ENCODE results near the gene PER1.
A peak's percentile ranks its signal among the peaks of the same experiment; 100 is the strongest.

The PER1 gene

GRCh38 chr17:8142887-8143580, 9.2 kb downstream of the PER1 start:
- TF ChIP-seq SPI1 (IDR thresholded peaks at IDR 0.05; ENCODE audit: low read depth, low read length) = no peak
- TF ChIP-seq TAF1 (IDR thresholded peaks at IDR 0.05; ENCODE audit: low read depth, low read length) = no peak
- no peak for TF ChIP-seq POLR2A (IDR thresholded peaks at IDR 0.05; ENCODE audit: low read depth, low read length)
- TF ChIP-seq PAX5 (IDR thresholded peaks at IDR 0.05; ENCODE audit: insufficient read depth, low read length, severe bottlenecking) = no peak
- DNase-seq (ENCODE audit: insufficient read length, low spot score) (no peak), FAIRE-seq (no peak)

DNA sequence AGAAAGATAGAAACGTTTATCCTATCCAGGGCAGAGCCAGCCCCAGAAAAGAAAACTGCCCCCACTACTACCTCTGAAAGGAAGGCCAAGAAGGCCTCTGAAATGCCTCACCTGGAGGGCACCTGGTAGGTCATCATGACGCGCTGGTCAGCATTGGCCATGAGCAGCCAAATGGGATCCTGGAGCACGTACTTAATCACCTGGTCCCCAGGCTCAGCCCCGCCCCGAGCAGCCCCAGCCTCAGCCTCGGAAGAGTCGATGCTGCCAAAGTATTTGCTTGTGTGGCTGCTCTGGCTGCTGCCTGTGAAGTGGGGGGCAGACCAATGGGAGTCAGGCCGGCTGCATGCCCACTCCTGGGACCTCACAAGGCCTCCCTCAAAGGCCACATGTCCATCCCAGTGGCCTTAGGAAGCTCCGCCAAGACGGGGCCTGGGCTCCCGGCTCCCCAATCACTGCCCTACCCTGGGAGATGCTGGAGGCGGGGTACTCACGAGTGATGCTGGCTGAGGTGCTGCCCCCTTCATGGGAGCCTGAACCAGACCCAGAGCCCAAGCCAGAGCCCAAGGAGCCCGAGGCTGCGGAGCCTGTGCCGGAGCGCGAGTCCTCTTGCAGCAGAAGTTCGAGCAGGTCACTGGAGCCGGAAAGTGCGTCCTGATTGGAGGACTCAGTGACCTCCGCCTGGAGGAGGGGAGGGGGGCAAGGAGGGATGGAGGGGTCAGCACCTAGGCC, 9.9 kb downstream of the PER1 start:
- TF ChIP-seq TAF1 (IDR thresholded peaks at IDR 0.05; ENCODE audit: low read depth, low read length) (no peak), POLR2AphosphoS5 (IDR thresholded peaks at IDR 0.05; ENCODE audit: low read depth, low read length) (0 out of 2 replicates have a peak, but pooled peaks have one; percentile 6)
- DNase-seq (ENCODE audit: insufficient read length, low spot score) = no peak
- FAIRE-seq = no peak

GRCh38 chr17:8141741-8142140, 10.5 kb downstream of the PER1 start:
- FAIRE-seq = no peak
- TF ChIP-seq POLR2A (IDR thresholded peaks at IDR 0.05; ENCODE audit: low read depth, low read length) = no peak
- no peak for TF ChIP-seq PAX5 (IDR thresholded peaks at IDR 0.05; ENCODE audit: insufficient read depth, low read length, severe bottlenecking)
- TF ChIP-seq SPI1 (IDR thresholded peaks at IDR 0.05; ENCODE audit: low read depth, low read length) = no peak
- no peak for TF ChIP-seq POLR2AphosphoS5 (IDR thresholded peaks at IDR 0.05; ENCODE audit: low read depth, low read length)
- TF ChIP-seq TAF1 (IDR thresholded peaks at IDR 0.05; ENCODE audit: low read depth, low read length) = no peak
- no peak for TF ChIP-seq POU2F2 (IDR thresholded peaks at IDR 0.05; ENCODE audit: low read depth, low read length)
- no peak for DNase-seq (ENCODE audit: insufficient read length, low spot score)

DNA sequence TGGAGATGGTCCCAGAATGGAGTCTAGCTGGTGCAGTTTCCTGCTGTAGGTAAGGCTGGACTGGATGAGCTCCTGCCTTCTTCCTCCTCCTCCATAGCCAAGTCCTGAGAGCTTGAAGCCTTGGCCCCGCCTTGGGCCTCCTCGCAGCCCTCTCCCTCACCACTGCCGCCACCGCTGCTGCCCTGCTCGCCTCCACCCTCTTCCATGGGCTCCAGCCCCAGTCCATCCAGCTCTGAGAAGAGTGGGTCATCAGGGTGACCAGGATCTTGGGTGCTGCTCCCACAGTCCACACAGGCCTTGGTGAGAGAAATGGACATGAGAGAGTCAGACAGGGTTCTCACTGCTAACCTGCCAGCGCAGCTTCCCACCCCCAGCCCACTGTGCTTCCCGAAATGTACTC, 11.2 kb downstream of the PER1 start:
- FAIRE-seq = no peak
- DNase-seq (ENCODE audit: insufficient read length, low spot score) = no peak
- TF ChIP-seq PAX5 (IDR thresholded peaks at IDR 0.05; ENCODE audit: insufficient read depth, low read length, severe bottlenecking) = no peak

DNA sequence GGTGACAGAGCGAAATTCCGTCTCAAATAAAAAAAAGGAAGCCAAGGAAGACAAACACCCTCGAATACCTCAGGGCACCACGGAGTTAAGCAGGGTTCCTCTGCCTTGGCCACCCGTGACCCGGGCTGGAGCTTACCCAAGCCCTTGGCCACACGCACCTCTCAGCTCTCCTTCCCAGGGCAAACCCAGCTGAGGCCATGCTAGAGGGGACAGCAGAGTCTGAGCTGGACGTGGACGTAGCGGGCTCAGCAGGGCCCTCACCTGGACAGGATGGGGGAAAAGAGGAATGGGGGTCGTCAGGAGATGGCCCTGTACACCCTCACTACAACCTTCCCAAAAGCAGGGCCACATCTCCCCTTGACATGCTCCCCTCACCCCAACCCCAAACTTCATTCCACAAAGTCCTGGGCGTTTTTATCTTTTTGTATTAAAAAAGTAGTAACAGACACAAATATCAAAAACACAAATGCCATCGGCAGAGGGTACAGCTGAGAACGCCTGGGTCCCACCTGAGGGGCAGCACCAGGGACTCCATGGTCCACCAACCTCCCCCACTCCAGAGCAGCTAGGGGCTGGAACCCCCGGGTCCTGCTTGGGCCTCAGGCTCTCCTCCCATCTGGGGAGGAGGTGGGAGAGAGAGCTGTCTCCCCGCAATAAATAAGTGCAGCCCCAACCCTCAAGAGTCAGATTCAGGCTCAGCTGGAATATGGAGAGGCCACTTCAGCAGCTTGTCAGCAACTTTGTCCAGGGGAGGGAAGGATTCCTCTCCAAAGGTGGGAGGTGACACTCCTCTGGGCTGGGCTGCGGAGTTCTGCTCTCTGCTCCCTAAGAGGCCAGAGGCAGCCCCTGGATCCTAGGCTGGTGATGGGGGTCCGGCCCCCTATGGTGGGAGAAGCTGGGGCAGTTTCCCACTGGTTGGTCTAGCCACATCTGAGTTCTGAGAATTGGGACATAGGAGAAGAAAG, 11.9 kb downstream of the PER1 start:
- FAIRE-seq = no peak
- DNase-seq (ENCODE audit: insufficient read length, low spot score) = no peak

DNA sequence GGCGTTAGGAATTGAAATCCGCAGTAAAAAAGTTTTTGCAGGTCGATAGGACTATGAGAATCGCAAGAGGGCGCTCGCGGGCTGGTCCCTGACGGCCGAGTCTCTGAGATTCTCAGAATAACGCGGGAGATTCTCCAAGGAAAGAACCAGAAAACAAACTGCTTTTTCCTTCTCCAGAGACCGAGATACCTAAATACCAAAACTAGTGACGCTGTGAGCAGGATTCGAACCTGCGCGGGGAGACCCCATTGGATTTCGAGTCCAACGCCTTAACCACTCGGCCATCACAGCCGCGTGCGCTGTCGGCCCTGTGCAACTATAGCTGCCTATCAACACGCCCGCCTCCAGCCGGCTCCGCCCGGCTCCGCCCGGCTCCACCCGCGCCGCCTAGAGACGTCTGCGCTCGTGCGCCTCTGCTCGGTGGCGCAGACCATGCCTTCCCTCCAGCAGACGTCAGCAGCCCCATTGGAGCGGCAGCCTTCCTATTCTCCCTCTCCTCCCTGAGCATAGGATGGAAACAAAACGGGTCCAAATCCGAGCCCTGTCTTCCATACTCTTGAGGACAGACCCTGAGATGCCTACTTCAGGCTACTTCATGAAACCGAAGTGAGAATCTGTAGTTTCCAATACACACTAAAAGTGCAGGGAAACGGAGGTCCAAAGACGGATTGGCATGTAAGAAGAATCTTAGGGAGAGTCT, 13.4 kb downstream of the PER1 start:
- FAIRE-seq = peak; percentile 99
- TF ChIP-seq POU2F2 (IDR thresholded peaks at IDR 0.05; ENCODE audit: low read depth, low read length) = peak; percentile 54; the same call in 1 of the 2 replicates
- peak; percentile 23; the same call in 1 of the 2 replicates for TF ChIP-seq TAF1 (IDR thresholded peaks at IDR 0.05; ENCODE audit: low read depth, low read length)
- no peak for TF ChIP-seq PAX5 (IDR thresholded peaks at IDR 0.05; ENCODE audit: insufficient read depth, low read length, severe bottlenecking)
- DNase-seq (ENCODE audit: insufficient read length, low spot score) = peak; percentile 81

More for the DNA sequence above, 11.9 kb downstream of the PER1 start:
- no peak for TF ChIP-seq POLR2A (IDR thresholded peaks at IDR 0.05; ENCODE audit: low read depth, low read length)
- no peak for TF ChIP-seq POU2F2 (IDR thresholded peaks at IDR 0.05; ENCODE audit: low read depth, low read length)
- no peak for TF ChIP-seq POLR2AphosphoS5 (IDR thresholded peaks at IDR 0.05; ENCODE audit: low read depth, low read length)
- no peak for TF ChIP-seq TAF1 (IDR thresholded peaks at IDR 0.05; ENCODE audit: low read depth, low read length)
- no peak for TF ChIP-seq PAX5 (IDR thresholded peaks at IDR 0.05; ENCODE audit: insufficient read depth, low read length, severe bottlenecking)
- no peak for TF ChIP-seq SPI1 (IDR thresholded peaks at IDR 0.05; ENCODE audit: low read depth, low read length)

DNA sequence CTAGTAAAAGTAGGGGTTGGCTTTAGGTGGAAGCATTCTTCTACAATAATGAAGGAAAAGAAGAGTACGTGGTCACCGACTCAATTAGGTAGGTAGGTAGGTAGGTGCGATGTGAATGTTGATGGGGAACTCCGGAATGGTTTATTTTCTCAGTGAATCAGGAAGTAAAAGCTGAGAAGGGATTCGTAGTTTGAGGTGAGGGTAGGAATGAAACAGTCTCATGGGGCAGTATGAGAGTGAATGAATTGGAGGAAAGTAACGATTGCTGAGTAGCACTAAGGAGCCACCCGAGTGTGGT, 13.9 kb downstream of the PER1 start:
- FAIRE-seq (no peak), DNase-seq (ENCODE audit: insufficient read length, low spot score) (no peak)
- TF ChIP-seq POU2F2 (IDR thresholded peaks at IDR 0.05; ENCODE audit: low read depth, low read length) (no peak), TAF1 (IDR thresholded peaks at IDR 0.05; ENCODE audit: low read depth, low read length) (no peak), POLR2A (IDR thresholded peaks at IDR 0.05; ENCODE audit: low read depth, low read length) (no peak; the same call in 1 of the 2 replicates)

GRCh38 chr17:8137645-8138373, 14.4 kb downstream of the PER1 start:
- FAIRE-seq (peak; percentile 35), DNase-seq (ENCODE audit: insufficient read length, low spot score) (no peak)
- no peak for TF ChIP-seq POLR2A (IDR thresholded peaks at IDR 0.05; ENCODE audit: low read depth, low read length)
- TF ChIP-seq POLR2AphosphoS5 (IDR thresholded peaks at IDR 0.05; ENCODE audit: low read depth, low read length) = no peak
- no peak for TF ChIP-seq SPI1 (IDR thresholded peaks at IDR 0.05; ENCODE audit: low read depth, low read length)
- TF ChIP-seq POU2F2 (IDR thresholded peaks at IDR 0.05; ENCODE audit: low read depth, low read length) = no peak
- TF ChIP-seq TAF1 (IDR thresholded peaks at IDR 0.05; ENCODE audit: low read depth, low read length) = no peak
- TF ChIP-seq PAX5 (IDR thresholded peaks at IDR 0.05; ENCODE audit: insufficient read depth, low read length, severe bottlenecking) = no peak

- DNase-seq (ENCODE audit: insufficient read length, low spot score) (no peak), FAIRE-seq (no peak)
- TF ChIP-seq PAX5 (IDR thresholded peaks at IDR 0.05; ENCODE audit: insufficient read depth, low read length, severe bottlenecking) = no peak
- TF ChIP-seq POLR2AphosphoS5 (IDR thresholded peaks at IDR 0.05; ENCODE audit: low read depth, low read length) = no peak
- TF ChIP-seq SPI1 (IDR thresholded peaks at IDR 0.05; ENCODE audit: low read depth, low read length) = no peak
- no peak for TF ChIP-seq TAF1 (IDR thresholded peaks at IDR 0.05; ENCODE audit: low read depth, low read length)
- no peak for TF ChIP-seq POU2F2 (IDR thresholded peaks at IDR 0.05; ENCODE audit: low read depth, low read length)
- no peak for TF ChIP-seq POLR2A (IDR thresholded peaks at IDR 0.05; ENCODE audit: low read depth, low read length)
Measured at GRCh38 chr17:8133941-8134340, 18.3 kb downstream of the PER1 start.

Measured in GM12891 (cell line).